Measurements from ENCODE around the gene GREB1L. TPM values are rescaled to one million over a fixed set of nuclear protein-coding genes. Genes with fewer than 3 reads are reported as not detected.

The GREB1L gene
- total and polyA plus RNA-seq, 8 donors: 0.37 to 1.3 (median 0.74) TPM

GRCh38 chr18:21293479-21293878 is 51.4 kb downstream of the GREB1L start:
- ATAC-seq: no peak
- H3K27ac ChIP-seq: no peak overlapping the region
- intact Hi-C loops (cut with DNase I): no loop called here
- H3K4me3 ChIP-seq: no peak overlapping the region
- no peaks in the 10 kb centered on the region for H3K27me3 ChIP-seq
- no peak for TF ChIP-seq CTCF (IDR thresholded peaks at IDR 0.05)
- no peaks in the 10 kb centered on the region for H3K9me3 ChIP-seq
- no peak for DNase-seq
- no peaks in the 10 kb centered on the region for H3K4me1 ChIP-seq
- H3K36me3 ChIP-seq: no peaks in the 10 kb centered on the region

- ATAC-seq (no peak), DNase-seq (no peak)
- no peak overlapping the region for H3K4me3 ChIP-seq
- no peaks in the 10 kb centered on the region for H3K4me1 ChIP-seq
- no peaks in the 10 kb centered on the region for H3K27me3 ChIP-seq
- no peaks in the 10 kb centered on the region for H3K9me3 ChIP-seq
- H3K27ac ChIP-seq: no peak overlapping the region
- no peaks in the 10 kb centered on the region for H3K36me3 ChIP-seq
- intact Hi-C loops (cut with DNase I): no loop called here
- TF ChIP-seq CTCF (IDR thresholded peaks at IDR 0.05): no peak
These were observed 53.1 kb downstream of the GREB1L start for GRCh38 chr18:21295101-21295500.

- DNase-seq: no peak
- TF ChIP-seq CTCF (IDR thresholded peaks at IDR 0.05): no peak
- no peak for ATAC-seq
- intact Hi-C loops (cut with DNase I): no loop called here
- H3K9me3 ChIP-seq: no peaks in the 10 kb centered on the region
- H3K27me3 ChIP-seq: no peaks in the 10 kb centered on the region
- no peaks in the 10 kb centered on the region for H3K36me3 ChIP-seq
- no peak overlapping the region for H3K4me3 ChIP-seq
- no peaks in the 10 kb centered on the region for H3K4me1 ChIP-seq
- H3K27ac ChIP-seq: no peak overlapping the region
These were observed 54.0 kb downstream of the GREB1L start for GRCh38 chr18:21296045-21296444.

- Histone ChIP-seq H3K27me3 (no peaks in the 10 kb centered on the region), H3K27ac (no peak overlapping the region), H3K4me1 (no peaks in the 10 kb centered on the region), H3K36me3 (no peaks in the 10 kb centered on the region), H3K4me3 (no peak overlapping the region), H3K9me3 (no peaks in the 10 kb centered on the region)
- no peak for TF ChIP-seq CTCF (IDR thresholded peaks at IDR 0.05)
- ATAC-seq (no peak), DNase-seq (no peak)
- intact Hi-C loops (cut with DNase I): no loop called here
These were observed 56.3 kb downstream of the GREB1L start for GRCh38 chr18:21298351-21298750.

DNA sequence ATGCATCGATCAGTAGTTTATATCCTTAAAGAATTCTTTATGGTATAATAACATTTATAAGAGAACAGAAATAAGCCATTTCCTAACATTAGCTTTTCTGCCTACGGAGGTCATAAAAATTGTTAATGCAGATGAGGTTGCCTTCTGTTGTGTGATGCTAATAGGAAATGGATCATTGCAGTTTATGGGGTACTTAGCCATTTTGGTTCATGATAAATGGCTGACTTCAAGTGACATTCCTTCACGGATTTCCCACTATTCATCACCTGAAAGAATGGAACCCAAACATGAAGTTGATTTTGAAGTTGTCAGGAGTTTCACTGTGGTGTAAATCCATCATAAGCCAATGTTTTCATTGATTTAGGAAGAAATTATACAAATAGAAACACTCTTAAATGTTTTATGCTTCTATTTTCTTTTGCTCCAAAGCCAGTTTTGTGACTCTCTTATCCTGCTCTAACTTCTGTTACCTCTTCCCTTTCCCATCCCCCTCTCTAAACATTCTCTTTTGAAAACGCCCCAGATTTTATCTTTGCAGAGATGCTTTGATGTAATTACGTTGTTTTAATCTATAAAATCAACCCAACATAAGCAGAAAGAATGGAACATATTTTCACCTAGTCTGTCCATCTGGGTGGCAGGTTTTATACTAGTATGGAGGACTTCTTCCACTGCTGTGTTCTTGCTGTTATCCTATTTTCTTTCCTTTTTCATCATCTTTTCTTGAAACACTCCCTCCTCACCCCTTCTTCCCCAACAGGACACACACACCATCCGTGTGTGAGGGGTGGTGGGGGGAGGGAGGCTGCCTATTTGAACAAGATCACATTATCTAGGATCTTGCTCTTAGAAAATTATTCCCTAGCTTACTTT is 58.2 kb downstream of the GREB1L start:
- DNase-seq (no peak), ATAC-seq (no peak)
- H3K4me3 ChIP-seq: no peak overlapping the region
- no peak for TF ChIP-seq CTCF (IDR thresholded peaks at IDR 0.05)
- no peaks in the 10 kb centered on the region for H3K4me1 ChIP-seq
- no peaks in the 10 kb centered on the region for H3K27me3 ChIP-seq
- intact Hi-C loops (cut with DNase I): no loop called here
- H3K36me3 ChIP-seq: no peaks in the 10 kb centered on the region
- H3K9me3 ChIP-seq: no peaks in the 10 kb centered on the region
- H3K27ac ChIP-seq: no peak overlapping the region

Data from left lung (tissue), 10 donors.